ENCODE data around the gene FBXO5.
"Not testable (repeated sequence)": the region's sequence is repeated elsewhere in the genome, so short reads cannot be mapped to it uniquely, and the experiment has no call there.

Gene FBXO5

GRCh38 chr6:152969688-152970418 lies 13.0 kb downstream of the FBXO5 start:
- TF ChIP-seq CTCF (IDR thresholded peaks at IDR 0.05; ENCODE audit: low read depth, low read length, missing control alignments) = no peak
- no peak overlapping the region for H3K4me3 ChIP-seq (ENCODE audit: low read depth, low read length)
- DNase-seq (ENCODE audit: low read depth) = no peak

- DNase-seq (ENCODE audit: low read depth); H3K4me3 ChIP-seq (ENCODE audit: low read depth, low read length): not testable (repeated sequence)
These were observed 16.5 kb downstream of the FBXO5 start for GRCh38 chr6:152966168-152966894.

- TF ChIP-seq CTCF (IDR thresholded peaks at IDR 0.05; ENCODE audit: low read depth, low read length, missing control alignments) = no peak
- no peak for DNase-seq (ENCODE audit: low read depth)
- no peak overlapping the region for H3K4me3 ChIP-seq (ENCODE audit: low read depth, low read length)
These were observed 23.5 kb downstream of the FBXO5 start for GRCh38 chr6:152959333-152959732.

GRCh38 chr6:152957796-152958195 lies 25.0 kb downstream of the FBXO5 start:
- no peak overlapping the region for H3K4me3 ChIP-seq (ENCODE audit: low read depth, low read length)
- TF ChIP-seq CTCF (IDR thresholded peaks at IDR 0.05; ENCODE audit: low read depth, low read length, missing control alignments) = no peak
- DNase-seq (ENCODE audit: low read depth) = no peak

GRCh38 chr6:152954443-152954842 lies 28.4 kb downstream of the FBXO5 start:
- no peak overlapping the region for H3K4me3 ChIP-seq (ENCODE audit: low read depth, low read length)
- peak; percentile 7 for TF ChIP-seq CTCF (IDR thresholded peaks at IDR 0.05; ENCODE audit: low read depth, low read length, missing control alignments)
- DNase-seq (ENCODE audit: low read depth) = no peak

GRCh38 chr6:152952866-152953509 lies 29.9 kb downstream of the FBXO5 start:
- no peak for DNase-seq (ENCODE audit: low read depth)
- peak; percentile 39 for TF ChIP-seq CTCF (IDR thresholded peaks at IDR 0.05; ENCODE audit: low read depth, low read length, missing control alignments)
- no peak overlapping the region for H3K4me3 ChIP-seq (ENCODE audit: low read depth, low read length)

GRCh38 chr6:152952045-152952444 lies 30.8 kb downstream of the FBXO5 start:
- no peak for TF ChIP-seq CTCF (IDR thresholded peaks at IDR 0.05; ENCODE audit: low read depth, low read length, missing control alignments)
- H3K4me3 ChIP-seq (ENCODE audit: low read depth, low read length) = no peak overlapping the region
- no peak for DNase-seq (ENCODE audit: low read depth)
